ENCODE results near the gene EMP3. TPM values are rescaled to one million over a fixed set of nuclear protein-coding genes. Genes with fewer than 3 reads are reported as not detected.

Gene EMP3
- total RNA-seq, 1 experiment from 2014 or later: 8.9 TPM

- no peak for TF ChIP-seq ATF1 (CRISPR knock-in tag; IDR thresholded peaks at IDR 0.05)
Observed at GRCh38 chr19:48321622-48322591, 3.4 kb upstream of the EMP3 start (continued).

GRCh38 chr19:48329167-48329891 is 4.0 kb downstream of the EMP3 start:
- Mint-ChIP-seq H3K27me3 (ENCODE audit: low read depth) (peaks cover 41% of the 10 kb centered on the region), H3K36me3 (no peaks in the 10 kb centered on the region), H3K4me1 (peaks cover 51% of the 10 kb centered on the region), H3K4me3 (peak overlapping the region; percentile 90), H3K9me3 (peaks cover 7% of the 10 kb centered on the region), H3K27ac (peak overlapping the region; percentile 89)
- ChIA-PET CTCF (interaction anchor here (1.2 to 2.6 kb wide), 3 partner anchors 8 to 15 kb away, joined by 4 to 13 read pairs (median 8); no protein-coding TSS in a partner anchor), POLR2A (interaction anchor here (1.2 kb wide), 1 partner anchor 8 kb away, joined by 3 read pairs; a partner anchor contains a TSS)
- no peak for TF ChIP-seq ELF4 (CRISPR knock-in tag; IDR thresholded peaks at IDR 0.05; ENCODE audit: low read depth)
- peak; percentile 39 for DNase-seq (ENCODE audit: low spot score)
- ATAC-seq: no peak

GRCh38 chr19:48330012-48330681 is 4.8 kb downstream of the EMP3 start:
- TF ChIP-seq USF2 (CRISPR knock-in tag; IDR thresholded peaks at IDR 0.05) (peak; percentile 44; the same call in 1 of the 2 replicates), NR3C1 (CRISPR knock-in tag; conservative IDR thresholded peaks at IDR 0.05; ENCODE audit: low read depth) (no peak), NFE2L1 (CRISPR knock-in tag; IDR thresholded peaks at IDR 0.05) (0 out of 2 replicates have a peak, but pooled peaks have one; percentile 13), CTCF (IDR thresholded peaks at IDR 0.05) (no peak), SP1 (CRISPR knock-in tag; conservative IDR thresholded peaks at IDR 0.05) (peak; percentile 54), FOXP4 (CRISPR knock-in tag; IDR thresholded peaks at IDR 0.05) (0 out of 2 replicates have a peak, but pooled peaks have one; percentile 27), AR (CRISPR knock-in tag; IDR thresholded peaks at IDR 0.05) (no peak), TEAD1 (CRISPR knock-in tag; IDR thresholded peaks at IDR 0.05) (0 out of 2 replicates have a peak, but pooled peaks have one; percentile 25), MAX (CRISPR knock-in tag; IDR thresholded peaks at IDR 0.05) (peak; percentile 47), FOXK1 (CRISPR knock-in tag; IDR thresholded peaks at IDR 0.05) (peak; percentile 86)
- H3K27ac Mint-ChIP-seq: peak overlapping the region; percentile 89
- no peaks in the 10 kb centered on the region for H3K36me3 Mint-ChIP-seq
- ChIA-PET POLR2A (interaction anchor here (0.5 to 1.2 kb wide), 5 partner anchors 9 to 85 kb away, joined by 3 to 4 read pairs (median 3); a partner anchor contains a TSS), CTCF (interaction anchor here (0.6 to 2.6 kb wide), 5 partner anchors 10 to 112 kb away, joined by 3 to 13 read pairs (median 4); no protein-coding TSS in a partner anchor)
- peak; percentile 91 for DNase-seq (ENCODE audit: low spot score)
- peak overlapping the region; percentile 90 for H3K4me3 Mint-ChIP-seq
- ATAC-seq: peak; percentile 50
- H3K27me3 Mint-ChIP-seq (ENCODE audit: low read depth): peaks cover 38% of the 10 kb centered on the region
- H3K4me1 Mint-ChIP-seq: peaks cover 46% of the 10 kb centered on the region
- peaks cover 7% of the 10 kb centered on the region for H3K9me3 Mint-ChIP-seq

Measured in WTC11 (cell line).